HEK293 (cell line): ENCODE measurements around the gene PLEKHA5.

Experiments
- ZNF274 ChIP-seq, 2 experiments: fragments of 200-500 bp in 1 of 2; fragments of 450-650 bp in 1 of 2; sonication (Bioruptor generic) in 1 of 2; formaldehyde crosslinking in 1 of 2; IDR thresholded peaks; 2 replicates each; pipeline versions ENCODE4 v1.5.1 to v1.6.1; 2014 to 2016; ENCODE audit warnings: borderline replicate concordance in 1 of 2, inconsistent platforms in 1 of 2, low read length in 1 of 2, missing biosample characterization in 1 of 2, missing genetic modification characterization in 1 of 2
- ZNF701 ChIP-seq: fragments of 450-650 bp; formaldehyde crosslinking; IDR thresholded peaks from 2 replicates; pipeline ENCODE4 v1.5.1; 2016; ENCODE audit warnings: missing biosample characterization, missing genetic modification characterization

DNA sequence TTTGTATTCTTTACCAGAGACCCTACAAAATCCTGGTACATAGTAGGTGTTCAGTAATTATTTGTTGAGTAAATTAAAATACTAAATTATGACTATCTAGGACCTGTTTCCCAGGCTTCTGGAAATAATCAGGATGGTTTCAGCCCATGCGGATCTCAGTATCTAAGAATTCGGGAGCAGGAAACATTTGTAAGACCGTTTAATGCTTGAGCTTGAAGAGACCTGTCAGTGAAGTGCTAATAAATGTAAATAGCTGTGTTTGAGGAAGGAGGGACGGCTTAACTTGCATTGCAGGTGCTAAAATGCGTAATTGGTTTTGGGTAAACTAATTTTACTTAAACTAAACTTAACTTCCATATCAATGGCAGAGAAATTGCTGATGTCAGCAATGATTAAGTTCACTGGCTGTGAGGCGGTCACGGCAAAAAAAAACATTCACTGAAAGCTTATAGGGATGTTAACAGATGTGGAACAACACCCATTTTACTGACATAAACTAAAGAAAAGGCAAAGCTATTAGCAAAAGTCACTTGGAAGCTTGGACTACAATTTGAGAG lies 281.2 kb downstream of the PLEKHA5 start:
- TF ChIP-seq ZNF701 (no peak), ZNF274 (IDR thresholded peaks at IDR 0.05; ENCODE audit: low read length) (no peak), ZNF274 (tag by site-specific recombination; IDR thresholded peaks at IDR 0.05; ENCODE audit: borderline replicate concordance) (no peak)
